Caki2 (cell line): ENCODE results near the gene UBR2. TPM values are rescaled to one million over a fixed set of nuclear protein-coding genes. Genes with fewer than 3 reads are reported as not detected.
"Not testable (repeated sequence)": the region's sequence is repeated elsewhere in the genome, so short reads cannot be mapped to it uniquely, and the experiment has no call there.

Experiments used
- DNase-seq: peaks from one replicate; pipeline ENCODE4 v3.0.0-alpha.2; 2015; ENCODE audit warnings: low read depth
- in situ Hi-C: cut with HindIII; loops from 2 replicates; pipeline ENCODE4 v1.10.0; 2016; ENCODE audit warnings: low sequenced_read_pairs, low pct_unique_long_range_greater_than_20kb, mixed read lengths
- total RNA-seq: library from RNA; depleted of rRNA; stranded (reverse); fragments of >200 nt; shearing (Covaris generic); gene quantifications from 2 replicates; pipeline ENCODE4 v1.2.3, GENCODE V29; 2014; ENCODE audit warnings: low replicate concordance

Gene UBR2
- total RNA-seq, 1 experiment from 2014 or later: 10.6 TPM

DNA sequence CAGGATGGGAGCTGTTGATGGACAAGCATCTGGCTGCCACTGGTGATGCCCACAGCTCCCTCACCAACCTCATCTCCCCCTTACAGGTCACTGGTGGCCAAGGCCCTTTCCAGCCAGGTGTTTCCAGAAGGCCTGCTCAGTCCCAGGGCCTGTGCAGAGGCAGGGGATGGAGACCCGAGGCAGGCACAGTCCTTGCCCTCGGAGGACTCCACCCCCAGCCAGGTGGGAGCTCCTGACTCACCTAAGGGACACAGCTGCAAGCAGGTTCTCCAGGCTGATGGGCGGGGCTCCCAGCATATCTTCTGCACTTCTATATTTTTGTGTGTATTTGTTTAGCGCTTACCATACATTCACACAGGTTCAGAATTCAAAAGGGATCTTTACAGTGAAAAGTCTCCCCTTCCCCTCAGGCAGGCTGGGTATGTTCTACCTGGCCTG lies 141.1 kb downstream of the UBR2 start:
- DNase-seq: no peak
- in situ Hi-C loops: no loop called here

DNA sequence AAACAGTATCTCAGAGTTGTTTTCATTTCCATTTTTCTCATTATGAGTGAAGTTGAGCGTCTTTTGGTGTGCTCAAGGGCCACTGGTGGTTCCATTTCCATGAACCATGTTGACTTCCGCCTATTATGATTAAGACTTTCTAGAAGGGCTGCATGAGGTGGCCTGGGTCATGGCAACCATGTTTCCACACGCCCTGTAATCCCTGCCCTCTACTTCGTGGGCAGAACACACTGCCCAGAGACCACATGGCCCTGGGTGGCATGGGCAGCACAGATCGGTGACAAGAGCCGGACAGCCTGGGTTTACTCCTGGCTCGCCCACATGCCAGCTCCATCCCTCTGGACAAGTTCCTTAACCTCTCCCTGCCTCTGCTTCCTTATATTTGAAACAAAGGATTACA lies 143.8 kb downstream of the UBR2 start:
- DNase-seq: no peak

DNA sequence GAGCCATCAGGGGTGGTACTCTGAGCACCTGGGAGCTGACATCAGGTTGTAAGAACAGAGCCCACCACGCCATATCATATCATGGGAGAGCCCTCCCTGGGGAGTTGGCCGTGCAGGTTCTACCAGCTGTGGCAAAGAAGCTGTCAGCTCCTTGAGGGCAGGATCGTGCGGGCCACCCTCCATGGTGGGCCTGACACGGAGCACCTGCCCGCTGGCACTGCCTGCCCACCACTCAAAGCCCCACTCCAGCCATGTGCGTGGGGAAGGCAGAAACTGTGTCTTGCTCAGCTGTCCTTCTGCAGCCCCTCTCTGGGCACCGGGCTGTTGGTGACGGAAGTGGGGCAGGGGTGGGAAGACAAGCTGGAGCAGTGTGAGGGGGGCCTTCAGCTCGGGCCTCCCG lies 144.3 kb downstream of the UBR2 start:
- in situ Hi-C loops: no loop called here
- DNase-seq: no peak

More for the DNA sequence above, 143.8 kb downstream of the UBR2 start:
- in situ Hi-C loops: no loop called here

DNA sequence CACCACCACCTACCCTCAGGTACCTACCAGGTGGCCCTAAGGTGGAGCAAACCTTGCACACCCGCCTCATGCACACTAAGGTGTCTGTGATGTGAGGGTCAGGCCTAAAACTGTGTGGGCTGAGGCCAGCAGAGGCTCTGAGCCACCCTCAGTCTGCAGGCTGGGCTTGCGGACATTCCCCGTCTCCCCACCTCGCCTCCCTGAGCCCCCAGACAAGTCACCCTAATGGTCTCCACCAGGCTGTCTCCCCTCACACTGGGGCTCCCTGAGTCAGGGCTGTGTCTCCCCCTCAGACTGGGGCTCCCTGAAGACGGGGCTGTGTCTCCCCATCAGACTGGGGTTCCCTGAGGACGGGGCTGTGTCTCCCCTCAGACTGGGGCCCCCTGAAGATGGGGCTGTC lies 146.0 kb downstream of the UBR2 start:
- DNase-seq: no peak
- in situ Hi-C loops: no loop called here

DNA sequence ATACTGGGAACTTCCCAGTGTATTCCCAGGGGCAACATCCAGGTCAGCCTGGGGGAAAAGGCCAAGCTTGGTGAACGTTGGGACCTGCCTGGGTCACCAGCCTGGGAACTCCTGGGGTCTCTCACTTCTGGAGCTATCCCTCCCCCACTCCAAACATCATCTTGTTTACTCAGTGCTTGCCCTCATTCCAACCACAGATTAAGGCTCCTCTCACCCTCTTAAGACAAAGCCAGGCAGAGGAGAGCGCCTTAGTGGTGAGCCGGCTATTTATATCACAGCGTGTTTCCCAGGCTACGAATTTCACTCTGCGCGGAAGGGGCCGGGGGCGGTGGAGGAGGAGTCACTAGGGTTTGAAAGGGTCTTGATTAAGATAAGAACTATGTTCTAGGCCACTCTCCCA lies 146.5 kb downstream of the UBR2 start:
- in situ Hi-C loops: no loop called here

DNA sequence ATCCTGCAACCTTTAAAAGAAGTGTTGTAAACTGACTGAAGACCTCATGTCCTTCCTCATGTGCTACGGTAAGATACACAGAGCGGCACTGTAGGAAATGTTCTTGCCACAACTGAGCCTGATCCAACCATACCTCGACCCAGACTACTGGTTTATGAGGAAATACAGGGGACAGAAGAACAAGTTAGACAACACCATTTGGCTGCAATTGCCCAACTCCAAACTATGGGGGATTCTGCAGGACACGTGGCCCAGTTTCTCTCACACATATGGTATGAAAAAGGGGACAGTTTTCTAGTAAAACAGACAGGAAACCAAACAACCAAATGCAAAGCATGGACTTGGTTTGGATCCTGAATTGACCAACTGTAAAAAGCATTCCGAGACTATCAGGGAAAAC lies 148.1 kb downstream of the UBR2 start:
- in situ Hi-C loops: no loop called here
- no peak for DNase-seq

More for the DNA sequence above, 146.5 kb downstream of the UBR2 start:
- no peak for DNase-seq

DNA sequence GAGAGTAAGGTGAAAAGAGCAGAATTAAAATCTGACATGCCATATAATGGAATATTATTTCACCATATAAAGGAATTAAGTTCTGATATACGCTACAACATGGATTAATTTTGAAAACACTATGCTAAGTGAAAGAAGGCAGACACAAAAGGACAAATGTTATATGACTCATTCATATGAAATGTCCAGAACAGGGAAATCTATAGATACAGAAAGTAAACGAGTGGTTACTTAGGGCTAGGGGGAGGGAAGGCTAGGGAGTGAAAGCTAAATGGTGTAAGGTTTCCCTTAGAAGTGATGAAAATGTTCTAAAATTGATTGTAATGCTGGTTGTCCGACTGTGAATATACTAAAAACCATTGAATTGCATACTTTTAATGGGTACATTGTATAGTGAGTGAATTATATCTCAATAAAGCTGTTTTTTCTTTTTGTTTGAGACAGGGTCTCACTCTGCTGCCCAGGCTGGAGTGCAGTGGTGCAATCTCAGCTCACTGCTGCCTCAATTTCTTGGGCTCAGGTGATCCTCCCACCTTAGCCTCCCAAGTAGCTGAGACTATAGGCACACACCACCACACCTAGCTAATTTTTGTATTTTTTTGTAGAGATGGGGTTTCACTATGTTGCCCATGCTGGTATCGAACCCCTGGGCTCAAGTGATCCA lies 150.4 kb downstream of the UBR2 start:
- in situ Hi-C loops: no loop called here
- no peak for DNase-seq

DNA sequence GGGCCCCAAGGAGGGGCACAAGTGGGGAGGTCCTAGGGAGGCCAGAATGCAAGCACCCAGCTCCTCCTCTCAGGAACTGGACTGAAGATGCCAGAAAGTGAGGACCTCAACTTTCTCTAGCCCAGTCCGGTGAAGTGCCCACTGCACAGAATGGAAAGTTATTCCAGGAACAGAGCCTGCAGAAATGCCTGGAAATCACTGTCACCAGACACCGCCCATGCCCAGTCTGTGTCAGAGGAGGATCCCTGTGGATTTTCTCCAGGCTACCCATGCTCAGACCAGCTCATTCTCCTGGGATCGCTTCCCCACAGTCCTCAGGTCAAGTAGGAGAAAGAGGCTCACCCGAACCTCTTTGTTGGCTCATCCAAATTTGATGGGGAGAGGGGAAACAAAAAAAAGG lies 152.0 kb downstream of the UBR2 start:
- DNase-seq: no peak
- in situ Hi-C loops: no loop called here

DNA sequence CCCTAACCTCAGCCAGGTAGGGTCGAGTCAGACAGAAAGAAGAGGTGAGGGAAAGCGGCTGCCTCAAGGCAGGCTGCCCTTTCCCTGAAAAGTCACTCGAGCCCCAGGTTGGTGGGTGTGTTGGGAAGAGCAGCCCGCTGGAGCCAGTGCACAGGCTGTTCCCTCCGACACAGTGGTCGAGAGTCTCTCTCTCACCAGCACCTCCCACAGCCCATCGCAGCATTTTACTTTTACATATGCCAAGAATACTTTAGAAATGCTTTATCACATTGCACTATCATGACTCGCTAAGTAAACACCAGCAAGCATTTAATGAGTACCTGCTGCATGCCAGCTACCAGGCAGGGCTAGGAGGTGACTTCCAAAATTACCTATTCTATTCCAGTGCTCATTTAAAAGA lies 156.9 kb downstream of the UBR2 start:
- DNase-seq: peak; percentile 61
- in situ Hi-C loops: no loop called here

DNA sequence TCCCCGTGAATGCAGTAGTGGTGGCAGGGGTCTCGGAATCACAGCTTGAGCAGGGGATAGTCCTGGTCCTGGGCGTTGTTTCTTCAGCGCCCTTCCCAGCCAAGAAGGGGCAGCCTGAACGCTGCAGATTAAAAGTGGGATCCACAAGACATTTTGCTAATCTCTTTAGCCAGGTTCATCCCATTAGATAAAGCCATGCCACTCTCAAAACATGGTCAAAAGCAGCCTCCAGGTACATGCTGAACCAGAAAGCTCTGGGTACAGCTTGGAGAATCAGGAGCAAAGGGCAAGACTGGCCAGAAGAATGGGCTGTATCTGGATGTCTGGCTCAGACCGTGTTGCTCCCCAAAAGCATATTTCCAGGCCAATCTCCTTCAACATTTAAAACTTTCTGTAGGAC lies 158.7 kb downstream of the UBR2 start, which contains the start of gene PRPH2:
TSS of gene PRPH2 (minus strand) at position 101 of the 400 bp plus-strand sequence. CDS start 263 bp downstream, outside the sequence.
- in situ Hi-C loops: no loop called here
- no peak for DNase-seq

DNA sequence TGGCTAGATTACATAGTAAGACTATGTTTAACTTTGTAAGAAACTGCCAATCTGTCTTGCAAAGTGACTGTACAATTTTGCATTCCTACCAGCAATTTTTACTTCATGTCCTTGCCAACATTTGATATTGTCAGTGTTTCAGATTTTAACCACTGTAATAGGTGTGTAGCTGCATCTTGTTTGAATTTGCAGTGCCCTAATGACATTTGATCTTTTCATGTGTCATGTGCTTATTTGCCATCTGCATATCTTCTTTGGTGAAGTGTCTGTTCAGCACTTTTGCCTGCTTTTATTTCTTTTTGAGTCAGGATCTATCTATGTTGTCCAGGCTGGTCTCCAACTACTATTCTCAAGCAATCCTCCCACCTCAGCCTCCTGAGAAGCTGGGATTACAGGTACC lies 161.0 kb downstream of the UBR2 start:
- no peak for DNase-seq
- in situ Hi-C loops: no loop called here

DNA sequence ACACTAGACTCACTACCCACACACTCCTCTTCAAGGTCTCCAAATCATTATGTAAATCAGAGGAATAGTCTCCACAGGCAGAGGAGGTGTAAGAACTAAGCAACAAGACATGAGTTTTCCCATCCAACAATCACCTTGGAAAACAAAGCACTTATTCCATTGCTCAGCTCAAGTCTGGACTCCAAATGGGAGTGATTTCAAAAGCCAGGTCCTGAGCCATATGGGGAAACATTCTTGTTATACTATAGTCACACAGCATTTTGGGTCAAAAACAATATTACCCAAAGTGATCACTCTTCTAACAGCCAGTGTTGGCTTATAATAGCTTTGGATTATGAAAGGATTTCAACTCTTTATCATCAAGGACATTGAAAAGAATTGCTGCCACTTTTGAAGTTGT lies 162.2 kb downstream of the UBR2 start:
- in situ Hi-C loops: no loop called here
- DNase-seq: no peak

DNA sequence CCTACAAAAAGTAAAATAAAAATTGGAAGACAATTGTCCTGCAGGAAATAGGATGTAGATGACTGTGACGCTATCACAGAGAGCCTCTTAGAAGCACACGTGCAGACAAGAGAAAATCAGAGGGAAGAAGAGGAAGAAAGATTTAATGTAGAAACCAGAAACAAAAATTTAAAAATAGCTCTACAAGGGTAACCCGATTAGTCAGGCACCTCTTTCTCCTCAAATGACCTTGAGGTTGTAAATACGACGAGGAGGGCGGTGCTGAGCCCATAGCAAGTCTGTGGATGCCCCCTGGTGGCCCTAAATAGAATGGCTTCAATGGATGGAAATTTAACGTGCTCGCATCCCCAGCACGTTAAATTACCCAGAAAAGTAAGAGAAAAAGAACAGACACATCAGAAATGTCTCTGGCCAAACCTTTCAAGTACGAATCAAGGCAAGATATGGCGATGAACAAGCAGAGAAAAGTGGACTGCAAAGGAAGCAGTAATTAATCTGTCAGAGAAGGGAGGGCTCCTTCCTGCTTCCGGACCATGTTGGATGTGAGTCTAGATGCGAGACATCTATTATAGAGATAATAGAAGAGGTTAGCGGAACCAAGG lies 162.8 kb downstream of the UBR2 start:
- DNase-seq: peak; percentile 74
- in situ Hi-C loops: no loop called here

DNA sequence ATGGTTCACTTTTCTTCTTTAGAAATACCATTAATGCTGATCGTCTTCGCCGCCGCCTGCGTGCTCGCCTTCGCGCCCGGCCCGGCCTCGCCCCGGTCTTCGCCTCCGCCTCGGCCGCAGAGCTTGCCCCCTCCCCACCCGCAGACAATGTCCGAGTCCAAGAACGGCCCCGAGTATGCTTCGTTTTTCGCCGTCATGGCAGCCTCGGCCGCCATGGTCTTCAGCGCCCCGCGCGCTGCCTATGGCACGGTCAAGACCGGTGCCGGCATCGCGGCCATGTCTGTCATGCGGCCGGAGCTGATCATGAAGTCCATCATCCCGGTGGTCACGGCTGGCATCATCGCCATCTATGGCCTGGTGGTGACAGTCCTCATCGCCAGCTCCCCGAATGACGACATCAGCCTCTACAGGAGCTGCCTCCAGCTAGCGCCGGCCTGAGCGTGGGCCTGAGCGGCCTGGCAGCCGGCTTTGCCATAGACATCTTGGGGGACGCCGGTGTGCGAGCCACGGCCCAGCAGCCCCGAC lies 163.3 kb downstream of the UBR2 start:
- DNase-seq: no peak

DNA sequence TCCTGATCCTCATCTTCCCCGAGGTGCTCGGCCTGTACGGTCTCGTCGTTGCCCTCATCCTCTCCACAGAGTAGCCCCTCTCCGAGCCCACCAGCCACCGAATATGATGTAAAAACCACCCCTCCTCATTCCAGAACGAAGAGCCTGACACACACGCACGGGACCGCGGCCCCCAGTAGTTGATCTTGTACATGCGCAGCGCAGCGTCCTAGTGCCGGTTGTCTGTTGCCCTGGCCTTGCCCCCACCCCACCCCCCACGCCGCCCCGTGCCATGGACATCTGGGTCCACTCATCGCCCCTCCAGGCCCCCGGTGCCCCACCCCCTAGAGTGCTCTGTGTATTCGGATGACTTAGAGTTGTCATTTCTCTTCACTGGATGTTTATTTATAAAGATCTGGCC lies 163.8 kb downstream of the UBR2 start:
- in situ Hi-C loops: no loop called here

More for the DNA sequence above, 163.3 kb downstream of the UBR2 start:
- in situ Hi-C loops: no loop called here

DNA sequence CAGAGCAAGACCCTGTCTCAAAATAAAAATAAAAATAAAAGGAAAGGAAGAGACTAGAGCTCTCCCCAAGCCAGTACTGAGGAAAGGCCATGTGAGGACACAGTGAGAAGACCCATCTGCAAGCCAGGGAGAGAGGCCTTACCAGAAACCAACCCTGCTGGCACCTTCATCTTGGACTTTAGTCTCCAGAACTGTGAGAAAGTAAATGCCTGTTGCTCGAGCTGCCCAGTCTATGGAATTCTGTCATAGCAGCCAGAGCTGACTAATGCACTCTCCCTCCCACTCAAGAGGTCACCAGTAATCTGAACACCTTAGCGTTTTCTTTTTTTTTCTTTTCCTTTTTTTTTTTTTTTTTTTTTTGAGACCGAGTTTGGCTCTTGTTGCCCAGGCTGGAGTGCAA lies 165.9 kb downstream of the UBR2 start:
- in situ Hi-C loops: no loop called here
- no peak for DNase-seq

More for the DNA sequence above, 163.8 kb downstream of the UBR2 start:
- no peak for DNase-seq

DNA sequence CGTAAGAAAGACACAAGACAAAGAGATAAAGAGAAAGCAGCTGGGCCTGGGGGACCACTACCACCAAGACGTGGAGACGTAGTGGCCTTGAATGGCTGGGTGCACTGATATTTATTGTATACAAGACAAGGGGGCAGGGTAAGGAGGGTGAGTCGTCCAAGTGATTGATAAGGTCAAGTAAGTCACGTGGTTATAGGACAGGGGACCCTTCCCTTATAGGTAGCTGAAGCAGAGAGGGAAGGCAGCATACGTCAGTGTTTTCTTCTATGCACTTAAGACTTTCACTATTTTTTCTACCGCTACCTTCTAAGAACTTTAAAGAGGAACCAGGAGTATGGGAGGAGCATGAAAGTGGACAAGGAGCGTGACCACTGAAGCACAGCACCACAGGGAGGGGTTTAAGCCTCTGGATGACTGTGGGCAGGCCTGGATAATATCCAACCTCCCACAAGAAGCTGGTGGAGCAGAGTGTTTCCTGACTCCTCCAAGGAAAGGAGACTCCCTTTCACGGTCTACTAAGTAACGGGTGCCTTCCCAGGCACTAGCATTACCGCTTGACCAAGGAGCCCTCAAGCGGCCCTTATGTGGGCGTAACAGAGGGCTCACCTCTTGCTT lies 170.1 kb downstream of the UBR2 start:
- in situ Hi-C loops: not testable (repeated sequence)
- DNase-seq: peak; percentile 89

DNA sequence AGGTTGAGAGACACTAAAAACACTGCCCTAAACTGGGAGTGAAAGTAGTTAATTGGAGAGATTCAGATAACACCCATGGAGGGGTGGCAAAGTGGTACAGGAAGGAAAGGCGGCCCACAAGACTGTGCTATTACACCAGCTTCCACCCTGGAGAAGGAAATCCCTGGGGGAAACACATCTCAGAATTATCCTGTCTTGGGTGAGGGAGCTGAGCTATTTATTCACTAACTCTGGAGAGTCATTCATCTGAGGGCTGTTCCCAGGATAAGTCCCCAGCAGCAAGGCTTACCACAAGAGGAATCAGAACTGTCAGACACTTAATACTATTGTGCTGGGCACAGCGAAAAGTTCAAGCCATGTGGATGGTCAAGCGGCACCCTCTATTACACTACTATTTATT lies 172.1 kb downstream of the UBR2 start:
- in situ Hi-C loops: no loop called here
- DNase-seq: peak; percentile 48

DNA sequence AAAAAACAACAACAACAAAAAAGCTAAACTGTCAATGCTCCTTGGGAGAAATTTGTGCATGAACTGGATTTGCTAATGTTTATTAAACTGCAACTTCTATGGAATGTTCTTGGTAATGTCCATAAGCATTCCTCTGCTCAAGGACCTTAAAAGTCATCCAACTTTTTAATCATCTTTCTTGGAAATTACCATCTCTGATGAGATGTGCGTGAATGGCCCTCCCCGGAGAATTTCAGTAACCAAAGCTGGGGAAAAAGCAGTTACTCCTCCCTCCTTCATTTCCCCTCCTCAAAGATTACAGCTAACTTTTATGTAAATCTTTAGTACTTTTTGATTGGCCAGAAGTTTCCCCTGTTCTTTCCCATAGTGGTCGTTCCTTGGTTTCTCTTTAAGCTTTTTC lies 176.9 kb downstream of the UBR2 start:
- in situ Hi-C loops: no loop called here
- no peak for DNase-seq
